Measurements from ENCODE around the gene RNF215.

GRCh38 chr22:30414525-30415047 lies 27.4 kb upstream of the RNF215 start:
- TF ChIP-seq, protein P1, sequence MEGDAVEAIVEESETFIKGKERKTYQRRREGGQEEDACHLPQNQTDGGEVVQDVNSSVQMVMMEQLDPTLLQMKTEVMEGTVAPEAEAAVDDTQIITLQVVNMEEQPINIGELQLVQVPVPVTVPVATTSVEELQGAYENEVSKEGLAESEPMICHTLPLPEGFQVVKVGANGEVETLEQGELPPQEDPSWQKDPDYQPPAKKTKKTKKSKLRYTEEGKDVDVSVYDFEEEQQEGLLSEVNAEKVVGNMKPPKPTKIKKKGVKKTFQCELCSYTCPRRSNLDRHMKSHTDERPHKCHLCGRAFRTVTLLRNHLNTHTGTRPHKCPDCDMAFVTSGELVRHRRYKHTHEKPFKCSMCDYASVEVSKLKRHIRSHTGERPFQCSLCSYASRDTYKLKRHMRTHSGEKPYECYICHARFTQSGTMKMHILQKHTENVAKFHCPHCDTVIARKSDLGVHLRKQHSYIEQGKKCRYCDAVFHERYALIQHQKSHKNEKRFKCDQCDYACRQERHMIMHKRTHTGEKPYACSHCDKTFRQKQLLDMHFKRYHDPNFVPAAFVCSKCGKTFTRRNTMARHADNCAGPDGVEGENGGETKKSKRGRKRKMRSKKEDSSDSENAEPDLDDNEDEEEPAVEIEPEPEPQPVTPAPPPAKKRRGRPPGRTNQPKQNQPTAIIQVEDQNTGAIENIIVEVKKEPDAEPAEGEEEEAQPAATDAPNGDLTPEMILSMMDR (IDR thresholded peaks at IDR 0.05; ENCODE audit: low read depth, low read length): no peak
- no peak for TF ChIP-seq EZH2phosphoT487 (IDR thresholded peaks at IDR 0.05; ENCODE audit: low read depth)

Data from OCI-LY3 (cell line).